Astrocyte of the spinal cord (primary cell): ENCODE data around the gene PTBP1.

ENCODE experiments used
- DNase-seq: peaks from one replicate; pipeline ENCODE4 v3.0.0; 2011; ENCODE audit warnings: low read depth, low spot score
- H3K4me3 ChIP-seq: 2 replicates; pipeline ENCODE4 v1.5.1; 2011; ENCODE audit warnings: low read depth, mild to moderate bottlenecking, low read length, moderate library complexity
- CTCF ChIP-seq: IDR thresholded peaks from 2 replicates; pipeline ENCODE4 v1.5.1; 2012; ENCODE audit warnings: low read depth, mild to moderate bottlenecking, low read length, inconsistent platforms
- in situ Hi-C: cut with HindIII; loops from 2 replicates; pipeline ENCODE4 v1.10.0; 2017; ENCODE audit warnings: low sequenced_read_pairs

The PTBP1 gene

DNA sequence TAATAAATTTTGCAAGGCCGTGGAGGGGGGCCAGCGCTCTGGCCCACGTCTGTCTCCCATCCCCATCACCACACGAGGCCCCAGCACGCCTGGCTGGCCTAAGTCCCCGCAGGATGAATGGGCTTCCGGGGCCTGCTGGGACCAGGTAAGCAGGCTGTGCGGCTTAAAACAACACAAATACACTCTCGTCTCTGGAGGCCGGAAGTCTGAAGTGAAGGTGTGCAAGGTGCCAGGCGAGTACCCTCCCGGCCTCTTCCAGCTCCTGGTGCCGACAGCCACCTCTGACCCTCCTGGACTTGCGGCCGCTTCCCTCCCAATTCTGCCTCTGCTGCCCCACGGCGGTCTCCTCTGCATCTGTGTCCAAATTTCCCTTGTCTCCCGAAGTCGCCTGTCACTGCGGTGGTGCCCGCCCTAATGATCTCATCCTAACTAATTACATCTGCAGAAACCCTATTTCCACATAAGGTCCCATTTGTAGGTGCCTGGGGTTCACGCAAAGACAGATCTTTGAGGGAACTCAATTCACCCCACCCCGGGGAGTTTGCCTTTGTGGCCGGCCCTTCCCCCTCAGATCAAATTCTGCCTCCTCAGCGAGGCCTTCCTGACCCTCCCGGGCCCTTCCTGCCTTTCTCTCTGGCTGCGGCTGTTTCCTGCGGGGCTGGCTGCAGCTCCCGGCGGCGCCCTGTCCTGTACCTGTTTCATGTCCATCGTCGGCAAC, 8.1 kb upstream of the PTBP1 start:
- TF ChIP-seq CTCF: no peak
- DNase-seq: no peak
- in situ Hi-C loops: no loop called here
- no peak overlapping the region for H3K4me3 ChIP-seq

DNA sequence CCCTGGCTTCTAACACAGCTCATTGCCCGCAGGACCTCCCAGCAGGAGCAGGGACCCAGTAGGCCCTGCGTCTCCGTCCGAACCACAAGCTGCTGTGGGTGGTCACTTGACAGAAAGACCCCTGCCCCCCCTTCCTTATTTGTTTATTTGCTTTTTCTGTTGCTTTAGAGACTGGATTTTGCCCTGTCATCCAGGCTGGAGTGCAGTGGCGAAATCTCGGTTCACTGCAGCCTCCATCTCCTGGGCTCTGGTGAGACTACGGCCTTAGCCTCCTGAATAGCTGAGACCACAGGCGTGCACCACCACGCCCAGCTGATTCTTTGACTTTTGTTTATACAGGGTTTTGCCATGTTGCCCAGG, 7.6 kb upstream of the PTBP1 start:
- in situ Hi-C loops: no loop called here
- TF ChIP-seq CTCF: no peak
- no peak for DNase-seq
- no peak overlapping the region for H3K4me3 ChIP-seq

DNA sequence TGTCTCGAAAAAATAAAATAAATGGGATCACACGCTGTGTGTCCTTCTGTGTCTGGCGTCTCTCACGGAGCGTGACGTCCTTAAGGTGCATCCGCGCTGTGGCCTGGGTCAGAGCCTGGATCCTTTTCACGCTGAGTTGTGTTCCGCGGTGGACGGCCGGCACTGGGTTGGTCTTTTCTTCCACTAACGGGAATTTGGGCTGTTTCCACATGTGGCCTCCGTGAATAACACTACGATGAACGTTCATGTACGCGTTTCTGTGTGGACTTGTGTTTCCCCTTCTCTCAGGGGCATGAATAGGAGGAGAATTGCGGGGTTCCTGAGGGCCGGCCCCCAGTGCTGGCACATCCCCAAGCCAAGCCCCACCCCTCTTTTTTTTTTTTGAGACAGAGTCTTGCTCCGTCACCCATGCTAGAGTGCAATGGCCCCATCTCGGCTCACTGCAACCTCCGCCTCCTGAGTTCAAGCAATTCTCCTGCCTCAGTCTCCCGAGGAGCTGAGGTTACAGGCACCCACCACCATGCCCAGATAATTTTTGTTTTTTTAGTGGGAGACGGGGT, 6.2 kb upstream of the PTBP1 start:
- TF ChIP-seq CTCF: no peak
- no peak for DNase-seq
- H3K4me3 ChIP-seq: no peak overlapping the region
- in situ Hi-C loops: no loop called here

DNA sequence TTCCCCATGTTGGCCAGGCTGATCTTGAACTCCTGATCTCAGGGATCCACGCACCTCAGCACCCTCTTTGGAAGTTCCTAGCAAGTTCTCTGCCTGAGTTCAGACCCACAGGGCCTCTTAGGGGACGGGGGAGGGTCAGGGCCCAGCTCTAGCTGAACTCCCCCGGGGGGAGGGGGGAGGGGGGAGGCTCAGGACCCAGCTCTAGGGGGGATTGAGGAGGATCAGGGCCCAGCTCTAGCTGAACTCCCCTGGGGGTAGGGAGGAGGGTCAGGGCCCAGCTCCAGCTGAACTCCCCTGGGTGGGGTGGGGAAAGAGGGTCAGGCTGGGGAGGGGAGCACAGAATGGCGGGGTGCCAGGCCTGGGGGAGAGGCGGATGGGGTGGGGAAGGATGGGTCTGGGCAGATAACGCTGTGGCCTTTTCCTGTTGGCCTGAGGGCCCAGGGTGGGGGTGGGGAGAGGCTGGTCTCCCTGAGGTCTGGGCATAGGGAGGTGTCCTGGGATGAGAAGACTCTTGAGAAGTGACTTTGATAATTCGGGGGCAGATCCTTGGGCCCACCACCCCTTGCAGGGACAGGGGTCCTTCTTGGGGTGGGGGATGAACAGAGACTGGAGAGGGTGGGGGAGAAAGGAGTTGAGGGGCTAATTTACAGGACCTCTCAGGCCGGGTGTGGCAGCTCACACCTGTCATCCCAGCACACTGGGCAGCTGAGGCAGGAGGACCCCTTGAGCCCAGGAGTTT, 5.5 kb upstream of the PTBP1 start:
- in situ Hi-C loops: no loop called here
- no peak for TF ChIP-seq CTCF
- H3K4me3 ChIP-seq: no peak overlapping the region
- DNase-seq: no peak

- in situ Hi-C loops: no loop called here
- H3K4me3 ChIP-seq: no peak overlapping the region
- TF ChIP-seq CTCF: no peak
- no peak for DNase-seq
Observed at GRCh38 chr19:792306-792885, 4.9 kb upstream of the PTBP1 start.

DNA sequence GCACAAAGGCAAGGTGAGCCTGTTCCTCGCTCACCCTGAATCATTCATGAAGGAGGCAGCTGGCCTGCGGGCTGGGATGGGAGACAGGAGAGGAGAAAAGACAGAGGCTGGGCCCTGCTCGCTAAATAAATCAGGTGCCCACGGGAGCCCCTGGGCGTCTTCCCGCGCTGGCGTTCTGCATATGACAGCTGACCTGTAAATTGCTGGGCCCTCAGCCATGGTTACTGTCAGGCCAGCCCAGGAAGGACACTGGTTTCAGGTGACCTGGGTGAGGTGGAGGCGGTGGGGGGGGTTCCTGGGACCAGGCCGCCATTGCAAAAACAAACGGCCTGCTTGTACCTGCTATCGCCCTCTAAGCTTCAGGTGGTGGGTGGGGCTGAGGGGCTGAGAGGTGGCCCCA, 3.4 kb upstream of the PTBP1 start:
- in situ Hi-C loops: no loop called here
- no peak overlapping the region for H3K4me3 ChIP-seq
- no peak for TF ChIP-seq CTCF
- no peak for DNase-seq
